Measurements from ENCODE around the gene MGLL. TPM values are rescaled to one million over a fixed set of nuclear protein-coding genes. Genes with fewer than 3 reads are reported as not detected.
A peak's percentile ranks its signal among the peaks of the same experiment; 100 is the strongest.

MGLL gene
- total and polyA plus RNA-seq, 2 donors from 2014 or later, result 74.2 to 250 TPM

DNA sequence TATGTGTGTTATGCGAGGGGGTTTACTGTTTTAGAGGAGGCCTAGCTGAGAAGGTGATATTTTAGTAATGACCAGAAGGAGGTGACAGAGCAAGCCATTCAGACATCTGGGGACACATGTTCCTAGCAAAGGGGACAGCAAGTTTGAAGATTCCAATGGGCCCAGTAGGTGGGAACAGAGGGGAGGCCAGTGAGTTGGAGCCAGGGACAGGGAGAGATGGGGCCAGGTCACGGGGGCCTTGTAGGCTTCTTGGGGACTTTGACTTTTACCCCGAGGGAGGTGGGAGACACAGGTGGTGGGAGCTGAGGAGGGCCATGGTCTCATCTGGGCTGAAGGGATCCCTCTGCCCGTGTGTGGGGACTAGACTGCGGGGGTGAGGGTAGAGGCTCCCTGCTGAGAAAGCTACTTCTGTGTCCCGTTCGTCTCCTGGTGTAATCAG lies 72.5 kb downstream of the MGLL start:
- Histone ChIP-seq H3K9me3 (ENCODE audit: control insufficient read depth in 2 of 3, insufficient read depth in 1 of 3, low read length in 3 of 3) (no peaks in the 10 kb centered on the region), H3K27me3 (ENCODE audit: control insufficient read depth, insufficient read depth, low read length) (no peaks in the 10 kb centered on the region), H3K27ac (ENCODE audit: low read depth in 2 of 2, low read length in 2 of 2) (peak overlapping the region in 1 of 2 donors; percentile 16), H3K36me3 (ENCODE audit: control insufficient read depth in 2 of 3, insufficient read depth in 3 of 3, low read length in 3 of 3) (no peaks in the 10 kb centered on the region), H3K9ac (ENCODE audit: low read length in 3 of 3) (no peak overlapping the region), H3K4me1 (ENCODE audit: control insufficient read depth in 2 of 3, insufficient read depth in 2 of 3, low read depth in 1 of 3, low read length in 3 of 3) (peaks cover 0 to 11% (median 9%) of the 10 kb centered on the region in 3 donors), H3K4me3 (ENCODE audit: low read length in 3 of 3) (no peak overlapping the region)
- intact Hi-C loops (cut with DNase I), result no loop called here
- FAIRE-seq (no peak), DNase-seq (no peak)
- TF ChIP-seq, protein P1, sequence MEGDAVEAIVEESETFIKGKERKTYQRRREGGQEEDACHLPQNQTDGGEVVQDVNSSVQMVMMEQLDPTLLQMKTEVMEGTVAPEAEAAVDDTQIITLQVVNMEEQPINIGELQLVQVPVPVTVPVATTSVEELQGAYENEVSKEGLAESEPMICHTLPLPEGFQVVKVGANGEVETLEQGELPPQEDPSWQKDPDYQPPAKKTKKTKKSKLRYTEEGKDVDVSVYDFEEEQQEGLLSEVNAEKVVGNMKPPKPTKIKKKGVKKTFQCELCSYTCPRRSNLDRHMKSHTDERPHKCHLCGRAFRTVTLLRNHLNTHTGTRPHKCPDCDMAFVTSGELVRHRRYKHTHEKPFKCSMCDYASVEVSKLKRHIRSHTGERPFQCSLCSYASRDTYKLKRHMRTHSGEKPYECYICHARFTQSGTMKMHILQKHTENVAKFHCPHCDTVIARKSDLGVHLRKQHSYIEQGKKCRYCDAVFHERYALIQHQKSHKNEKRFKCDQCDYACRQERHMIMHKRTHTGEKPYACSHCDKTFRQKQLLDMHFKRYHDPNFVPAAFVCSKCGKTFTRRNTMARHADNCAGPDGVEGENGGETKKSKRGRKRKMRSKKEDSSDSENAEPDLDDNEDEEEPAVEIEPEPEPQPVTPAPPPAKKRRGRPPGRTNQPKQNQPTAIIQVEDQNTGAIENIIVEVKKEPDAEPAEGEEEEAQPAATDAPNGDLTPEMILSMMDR (IDR thresholded peaks at IDR 0.05; ENCODE audit: borderline replicate concordance, extremely low read depth, insufficient read depth), result no peak

GRCh38 chr3:127749361-127749760 lies 73.0 kb downstream of the MGLL start:
- TF ChIP-seq, protein P1 (IDR thresholded peaks at IDR 0.05; ENCODE audit: borderline replicate concordance, extremely low read depth, insufficient read depth), result no peak
- DNase-seq (no peak), FAIRE-seq (no peak)
- intact Hi-C loops (cut with DNase I), result no loop called here
- peak overlapping the region in 1 of 2 donors; percentile 16 for H3K27ac ChIP-seq (ENCODE audit: low read depth in 2 of 2, low read length in 2 of 2)
- no peak overlapping the region for H3K9ac ChIP-seq (ENCODE audit: low read length in 3 of 3)
- no peaks in the 10 kb centered on the region for H3K27me3 ChIP-seq (ENCODE audit: control insufficient read depth, insufficient read depth, low read length)
- no peaks in the 10 kb centered on the region for H3K36me3 ChIP-seq (ENCODE audit: control insufficient read depth in 2 of 3, insufficient read depth in 3 of 3, low read length in 3 of 3)
- H3K9me3 ChIP-seq (ENCODE audit: control insufficient read depth in 2 of 3, insufficient read depth in 1 of 3, low read length in 3 of 3), result no peaks in the 10 kb centered on the region
- H3K4me1 ChIP-seq (ENCODE audit: control insufficient read depth in 2 of 3, insufficient read depth in 2 of 3, low read depth in 1 of 3, low read length in 3 of 3), result peaks cover 0 to 11% (median 9%) of the 10 kb centered on the region in 3 donors
- no peak overlapping the region for H3K4me3 ChIP-seq (ENCODE audit: low read length in 3 of 3)

DNA sequence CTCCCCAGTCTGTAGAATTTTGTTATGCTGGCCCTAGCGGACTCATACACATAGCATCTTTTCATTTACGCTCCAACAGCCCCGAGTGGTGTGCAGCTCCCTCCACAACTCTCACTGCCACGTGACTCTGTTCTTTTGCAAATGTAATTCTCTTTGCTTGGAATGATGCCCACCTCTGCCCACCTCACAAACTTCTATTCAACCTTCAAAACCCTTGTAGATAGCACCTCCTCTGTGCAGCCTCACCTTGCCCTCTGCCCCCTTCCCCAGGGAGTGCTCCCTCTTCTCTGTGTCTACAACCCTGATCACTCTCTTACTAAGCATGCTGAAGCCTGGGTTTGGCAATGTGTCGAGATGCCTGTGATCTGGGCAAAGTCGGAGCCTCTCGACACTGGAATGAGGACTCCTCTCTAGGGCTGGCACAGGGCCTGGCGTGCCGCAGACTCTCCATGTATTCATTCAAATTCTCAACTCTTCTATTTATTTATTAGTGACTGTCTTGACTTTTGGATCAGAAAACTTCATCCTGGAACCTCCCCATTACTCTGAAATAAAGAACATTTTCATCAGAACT lies 73.5 kb downstream of the MGLL start:
- TF ChIP-seq, protein P1 (IDR thresholded peaks at IDR 0.05; ENCODE audit: borderline replicate concordance, extremely low read depth, insufficient read depth), result no peak
- Histone ChIP-seq H3K36me3 (ENCODE audit: control insufficient read depth in 2 of 3, insufficient read depth in 3 of 3, low read length in 3 of 3) (no peaks in the 10 kb centered on the region), H3K9me3 (ENCODE audit: control insufficient read depth in 2 of 3, insufficient read depth in 1 of 3, low read length in 3 of 3) (no peaks in the 10 kb centered on the region), H3K27me3 (ENCODE audit: control insufficient read depth, insufficient read depth, low read length) (no peaks in the 10 kb centered on the region), H3K9ac (ENCODE audit: low read length in 3 of 3) (peak overlapping the region in 1 of 3 donors; percentile 28), H3K4me1 (ENCODE audit: control insufficient read depth in 2 of 3, insufficient read depth in 2 of 3, low read depth in 1 of 3, low read length in 3 of 3) (peaks cover 0 to 11% (median 9%) of the 10 kb centered on the region in 3 donors), H3K4me3 (ENCODE audit: low read length in 3 of 3) (no peak overlapping the region), H3K27ac (ENCODE audit: low read depth in 2 of 2, low read length in 2 of 2) (peak overlapping the region; percentile 25 to 28)
- DNase-seq, result no peak
- intact Hi-C loops (cut with DNase I), result no loop called here
- no peak for FAIRE-seq

Data from kidney (tissue), 14 donors.